Stimulated activated CD4-positive, alpha-beta T cell treated with anti-CD3 and anti-CD28 coated beads, Interleukin-4, amount 100 ng/mL, for 4 hours (primary cell): ENCODE data around the gene AHDC1.

Source experiments
- DNase-seq, 2 experiments: peaks; one replicate each; pipeline ENCODE4 v3.0.0-alpha.2; 2020

The AHDC1 gene

DNA sequence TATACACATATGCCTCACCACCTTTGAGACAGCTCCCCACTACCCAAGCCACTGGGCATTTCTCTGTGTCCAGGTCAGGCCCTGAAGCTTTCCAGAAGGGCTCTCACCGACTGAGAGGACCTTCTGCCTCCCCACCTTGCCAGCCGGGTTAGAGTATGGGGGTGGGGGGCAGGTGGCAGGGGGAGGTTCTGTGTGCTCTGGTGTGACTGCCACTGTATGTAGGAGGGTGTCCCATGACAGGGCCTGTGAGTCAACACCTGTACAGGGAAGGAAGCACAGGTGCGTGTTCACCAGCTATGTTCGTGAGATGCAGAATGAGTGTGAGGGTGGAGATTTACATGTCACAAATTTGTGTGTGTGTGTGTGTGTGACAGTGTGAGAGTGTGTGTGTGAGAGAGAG is 7.0 kb downstream of the AHDC1 start:
- peak in 1 of 2 experiments; percentile 49 for DNase-seq

DNA sequence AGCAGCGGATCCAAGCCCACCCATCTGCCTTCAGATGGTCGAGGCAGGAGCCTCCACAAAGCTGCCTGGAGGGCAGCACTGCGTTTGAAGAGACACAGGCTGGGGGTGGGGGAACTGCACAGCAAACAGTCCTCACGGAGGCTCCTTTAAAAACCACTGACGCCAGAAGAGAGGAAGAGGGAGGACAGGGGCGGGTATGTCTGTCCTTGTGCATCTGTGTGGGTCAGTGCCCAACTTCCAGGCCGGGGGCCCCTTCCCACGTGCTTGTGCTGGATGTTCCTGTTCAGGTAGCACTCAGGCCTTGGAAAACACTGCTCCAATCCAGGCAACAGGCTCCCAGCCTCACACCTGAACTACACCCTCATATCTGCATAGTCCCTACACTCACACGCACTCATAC is 7.7 kb downstream of the AHDC1 start:
- no peak for DNase-seq

DNA sequence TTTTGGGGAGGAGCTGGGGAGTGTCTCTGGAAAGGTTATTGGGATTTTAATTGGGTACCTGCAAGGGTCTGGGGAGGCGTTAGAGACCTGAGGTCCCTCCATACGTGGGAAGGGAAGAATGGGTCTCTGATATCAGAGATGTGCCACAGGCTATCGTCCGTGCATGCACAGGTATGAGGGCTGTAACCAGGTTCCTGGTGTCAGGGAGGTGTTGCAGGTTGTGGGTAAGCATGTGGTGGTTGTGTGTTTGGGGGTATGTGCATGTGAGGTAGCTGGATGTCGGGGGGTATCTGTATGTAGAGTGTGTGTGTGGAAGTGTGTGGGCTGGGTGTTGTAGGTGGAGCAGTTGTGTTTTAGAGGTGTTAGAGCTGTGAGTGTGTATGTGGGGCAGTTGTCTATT is 8.3 kb downstream of the AHDC1 start:
- no peak for DNase-seq

GRCh38 chr1:27594564-27595510 is 9.1 kb downstream of the AHDC1 start:
- DNase-seq, result no peak

- no peak for DNase-seq
These were observed 10.0 kb downstream of the AHDC1 start for GRCh38 chr1:27593678-27594563.

GRCh38 chr1:27592931-27593677 is 10.8 kb downstream of the AHDC1 start:
- no peak for DNase-seq

- no peak for DNase-seq
These were observed 11.6 kb downstream of the AHDC1 start for GRCh38 chr1:27592232-27592930.

GRCh38 chr1:27591622-27592021 is 12.3 kb downstream of the AHDC1 start:
- no peak for DNase-seq

DNA sequence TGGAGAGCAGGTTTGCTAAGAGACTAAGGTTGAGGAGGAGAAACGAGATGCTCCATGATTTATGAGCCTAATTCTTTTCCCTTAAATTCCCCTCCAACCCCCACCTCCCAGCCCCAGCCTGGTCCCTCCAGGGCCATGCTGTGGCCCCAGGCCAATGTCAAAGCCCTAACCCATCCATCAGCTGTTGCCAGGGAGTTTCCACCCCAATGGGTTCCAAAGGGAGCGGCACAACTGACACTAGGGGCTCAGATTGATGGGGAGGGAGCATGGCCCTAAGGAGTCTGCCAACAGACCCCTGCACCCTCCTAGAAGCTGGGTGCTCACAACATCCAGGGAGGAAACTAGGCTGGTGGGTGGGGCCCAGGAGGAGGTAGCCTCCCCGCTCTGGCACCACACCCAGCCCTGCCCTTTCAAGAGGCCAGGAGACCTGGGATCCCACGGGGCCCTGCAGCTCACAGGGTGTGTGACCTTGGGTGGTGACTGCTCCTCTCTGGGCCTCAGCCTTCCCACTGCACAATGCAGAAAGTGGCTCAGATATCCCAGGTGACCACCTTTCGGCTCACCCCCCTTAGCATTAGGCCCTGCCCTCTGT is 12.9 kb downstream of the AHDC1 start:
- no peak for DNase-seq

GRCh38 chr1:27589841-27590426 is 14.0 kb downstream of the AHDC1 start:
- DNase-seq, result no peak

DNA sequence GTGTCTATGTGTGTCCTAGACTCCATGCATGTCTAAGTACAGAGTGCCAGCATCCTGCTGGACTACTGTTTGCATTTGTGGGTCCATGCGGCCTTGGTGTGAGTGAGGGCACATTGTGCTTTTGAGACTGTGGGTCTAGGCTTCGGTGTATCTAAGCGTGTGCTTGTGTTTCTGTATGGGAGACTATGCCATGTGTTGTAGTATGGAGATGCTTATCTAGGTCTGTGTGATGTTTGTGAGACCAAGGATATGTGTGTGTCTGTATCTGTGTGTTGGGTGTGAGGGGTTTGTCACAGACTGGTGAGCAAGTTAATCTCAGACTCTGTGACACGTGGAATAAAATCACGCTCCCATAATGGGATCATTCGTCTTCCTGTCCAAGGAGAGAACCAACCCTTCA is 14.5 kb downstream of the AHDC1 start:
- no peak for DNase-seq

DNA sequence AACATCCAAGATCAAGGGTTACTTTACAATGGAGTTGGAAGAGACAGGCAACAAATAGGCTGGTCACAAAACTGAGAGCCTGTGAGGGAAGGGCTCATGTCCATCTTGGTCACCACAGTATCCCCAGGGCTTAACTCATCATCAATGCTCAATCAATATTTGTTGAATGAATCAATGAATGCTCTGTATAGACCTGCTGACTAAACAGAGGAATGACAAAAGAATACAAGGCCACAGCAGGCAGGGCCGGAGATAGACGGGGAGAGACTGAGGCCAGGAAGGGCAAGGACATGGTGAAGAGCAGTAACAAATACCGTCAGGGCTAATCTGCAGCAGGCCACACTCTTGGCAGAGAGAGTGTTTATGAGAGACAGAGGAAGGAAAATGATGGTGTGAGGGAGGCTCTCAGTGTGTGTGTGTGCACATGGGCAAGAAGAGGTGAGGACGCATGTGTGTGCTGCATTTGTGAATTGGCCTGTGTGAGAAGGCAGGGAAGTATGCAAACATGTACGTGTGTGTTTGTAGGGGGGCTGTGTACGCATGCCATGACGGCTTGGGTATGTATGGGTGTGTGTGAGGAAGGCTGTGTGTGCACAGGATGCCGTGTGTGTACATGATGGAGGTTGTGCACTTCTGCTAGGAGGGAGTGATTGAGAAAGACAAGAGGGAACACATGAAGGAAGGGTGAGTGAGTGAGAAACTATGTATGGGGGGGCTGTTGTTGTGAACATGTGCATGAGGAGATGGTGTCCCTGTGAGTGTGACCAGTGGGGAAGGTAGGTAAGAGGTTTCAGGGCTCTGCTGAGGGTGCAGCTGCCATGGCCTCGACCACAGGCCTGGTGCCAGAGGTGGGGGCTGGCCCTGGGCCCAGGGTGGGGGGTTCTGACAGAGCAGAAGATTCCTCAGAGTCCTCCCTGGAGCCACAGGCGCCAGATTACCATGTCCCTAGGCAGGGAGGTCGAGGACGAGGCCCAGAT is 15.4 kb downstream of the AHDC1 start:
- DNase-seq, result no peak

DNA sequence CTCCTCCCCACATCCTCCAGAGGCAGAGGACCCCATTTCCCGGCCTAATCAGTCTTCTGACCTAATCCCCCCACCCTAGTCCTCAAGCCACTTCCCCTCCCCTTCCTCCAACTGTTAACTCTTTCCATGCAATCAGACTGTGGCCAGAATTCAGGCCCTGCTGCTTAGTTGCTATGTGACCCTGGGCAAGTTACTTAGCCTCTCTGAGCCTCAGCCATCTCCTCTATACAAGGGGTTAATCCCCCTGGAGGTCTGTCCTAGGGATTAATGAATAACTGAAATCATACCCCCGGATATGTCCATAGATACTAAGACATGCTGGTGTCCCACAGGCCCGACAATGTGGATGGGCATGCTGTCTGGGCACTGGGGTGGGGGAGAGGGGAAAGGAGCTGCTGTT is 18.3 kb downstream of the AHDC1 start:
- DNase-seq, result no peak

GRCh38 chr1:27584453-27584852 is 19.5 kb downstream of the AHDC1 start:
- no peak for DNase-seq

- DNase-seq, result no peak
These were observed 20.5 kb downstream of the AHDC1 start for GRCh38 chr1:27583479-27583878.

GRCh38 chr1:27581823-27582243 is 22.1 kb downstream of the AHDC1 start:
- no peak for DNase-seq

- DNase-seq, result no peak
These were observed 26.3 kb downstream of the AHDC1 start for GRCh38 chr1:27577504-27578188.

GRCh38 chr1:27576806-27577227 is 27.1 kb downstream of the AHDC1 start:
- DNase-seq, result no peak

GRCh38 chr1:27575840-27576331 is 28.1 kb downstream of the AHDC1 start:
- no peak for DNase-seq
